K562 (cell line): ENCODE results near the gene KIF3B. TPM values are rescaled to one million over a fixed set of nuclear protein-coding genes. Genes with fewer than 3 reads are reported as not detected.

Experiments used
- ATAC-seq: fragments of 200-7000 bp; cut with Tn5 transposase; 3 replicates; pipeline ENCODE4 v1.9.1; 2020; ENCODE audit warnings: moderate library complexity
- BruUV-seq: library from RNA; stranded (reverse); fragments of 400-500 nt; replicated peaks from 2 replicates; lab custom pipeline; 2021; lab: Mats Ljungman, UMichigan
- CTCF ChIA-PET: fragments of 300-600 bp; formaldehyde crosslinking; extraction: SDS; loops from one replicate; lab custom pipeline; 2021; ENCODE audit warnings: low intra/inter-chr PET ratio; lab: Yijun Ruan, JAX
- POLR2A ChIA-PET: fragments of 300-600, 350-650 bp; sonication (Branson Sonifier 250); formaldehyde crosslinking; extraction: SDS; loops from one replicate; lab custom pipeline; 2021; ENCODE audit warnings: antibody characterized with exemption, inconsistent platforms; lab: Yijun Ruan, JAX
- DNase-seq, 4 experiments: peaks; one replicate each; pipeline versions ENCODE4 v3.0.0 to v3.0.0-alpha.2; 2011 to 2018; ENCODE audit warnings: low spot score in 3 of 4, mixed read lengths in 3 of 4; ENCODE audit errors: extremely low read depth in 1 of 4
- FAIRE-seq: peaks from 2 replicates; lab custom pipeline; 2011; peaks lifted over from hg19 to GRCh38; lab: Jason Lieb, UNC
- H2AFZ ChIP-seq: 2 replicates; pipeline ENCODE4 v1.6.0; 2011; ENCODE audit warnings: low read depth, low read length, control low read depth, inconsistent platforms
- H3K27ac ChIP-seq: fragments of 200-600 bp; 3 replicates; pipeline ENCODE4 v1.8.0; 2011; ENCODE audit warnings: low read depth, mild to moderate bottlenecking, control low read depth, inconsistent platforms, low read length, moderate library complexity, mixed read lengths; ENCODE audit errors: extremely low read depth
- H3K27me3 ChIP-seq, 2 experiments: fragments of 300-600 bp in 1 of 2; 2 replicates in 1 of 2; 3 replicates in 1 of 2; pipeline versions ENCODE4 v1.6.0 to v1.8.0; 2011; ENCODE audit warnings: inconsistent platforms in 2 of 2, low read length in 2 of 2, mild to moderate bottlenecking in 1 of 2, mixed read lengths in 1 of 2, moderate library complexity in 1 of 2; ENCODE audit not compliant: control insufficient read depth in 2 of 2, insufficient read depth in 2 of 2
- H3K36me3 ChIP-seq: fragments of 300-600 bp; 3 replicates; pipeline ENCODE4 v1.8.0; 2011; ENCODE audit warnings: mild to moderate bottlenecking, low read length, inconsistent platforms; ENCODE audit not compliant: control insufficient read depth, insufficient read depth
- H3K4me1 ChIP-seq, 2 experiments: fragments of 200-600 bp in 1 of 2; replicated peaks in 1 of 2; 2 replicates in 1 of 2; 3 replicates in 1 of 2; pipeline versions ENCODE4 v1.5.1 to v1.8.0; 2011; ENCODE audit warnings: inconsistent platforms in 2 of 2, low read length in 2 of 2, mild to moderate bottlenecking in 1 of 2, mixed read lengths in 1 of 2, moderate library complexity in 1 of 2; ENCODE audit not compliant: control insufficient read depth in 2 of 2, insufficient read depth in 2 of 2
- H3K4me2 ChIP-seq: 2 replicates; pipeline ENCODE4 v1.6.1; 2011; ENCODE audit warnings: low read length, control low read depth, inconsistent platforms, mixed read lengths; ENCODE audit not compliant: insufficient read depth
- H3K4me3 ChIP-seq: fragments of 200-600 bp; sonication (generic), shearing (Covaris generic); 2 replicates; pipeline ENCODE4 v1.5.1; 2016; ENCODE audit warnings: control low read depth, inconsistent platforms
- H3K79me2 ChIP-seq: fragments of 200-600 bp; 3 replicates; pipeline ENCODE4 v1.8.0; 2011; ENCODE audit warnings: low read length, inconsistent platforms; ENCODE audit not compliant: control insufficient read depth, insufficient read depth
- H3K9ac ChIP-seq, 2 experiments: 2 replicates each; pipeline versions ENCODE4 v1.6.0 to v1.6.1; 2011; ENCODE audit warnings: low read depth in 2 of 2, low read length in 2 of 2, control low read depth in 1 of 2, inconsistent platforms in 1 of 2, mild to moderate bottlenecking in 1 of 2, mixed read lengths in 1 of 2; ENCODE audit not compliant: insufficient read depth in 1 of 2
- H3K9me1 ChIP-seq: one replicate; pipeline ENCODE4 v1.6.0; 2011; ENCODE audit warnings: inconsistent platforms, mild to moderate bottlenecking, low read length, moderate library complexity; ENCODE audit not compliant: control insufficient read depth, insufficient read depth
- H3K9me3 ChIP-seq: replicated peaks from 2 replicates; pipeline ENCODE4 v1.5.1; 2011; ENCODE audit warnings: low read depth, low read length, inconsistent platforms; ENCODE audit not compliant: control insufficient read depth, insufficient read depth
- H4K20me1 ChIP-seq: replicated peaks from 2 replicates; pipeline ENCODE4 v1.6.1; 2011; ENCODE audit warnings: low read length, inconsistent platforms, mixed read lengths; ENCODE audit not compliant: control insufficient read depth, insufficient read depth
- BRD4 ChIP-seq: fragments of 200-600 bp; sonication (generic); IDR thresholded peaks from 2 replicates; pipeline ENCODE4 v1.6.1; 2017; ENCODE audit warnings: inconsistent platforms
- CHD4 ChIP-seq: fragments of 200-600 bp; sonication (generic); IDR thresholded peaks from 3 replicates; pipeline ENCODE4 v1.6.1; 2012; ENCODE audit warnings: low read depth, mild to moderate bottlenecking, mixed read lengths, low read length, inconsistent platforms; ENCODE audit not compliant: insufficient read depth, insufficient replicate concordance, poor library complexity, severe bottlenecking
- CREB3L1 ChIP-seq: fragments of 450-650 bp; IDR thresholded peaks from 2 replicates; pipeline ENCODE4 v1.6.1; 2014; ENCODE audit warnings: low read depth, mild to moderate bottlenecking, moderate library complexity, borderline replicate concordance
- E2F3 ChIP-seq: fragments of 250-450 bp; sonication (Bioruptor Pico); IDR thresholded peaks from 2 replicates; pipeline ENCODE4 v1.4.0; 2020; ENCODE audit warnings: mild to moderate bottlenecking
- KLF1 ChIP-seq: fragments of 450-650 bp; IDR thresholded peaks from 2 replicates; pipeline ENCODE4 v1.6.1; 2016; ENCODE audit warnings: missing genetic modification characterization, missing compliant biosample characterization
- KLF13 ChIP-seq: fragments of 450-650 bp; IDR thresholded peaks from 2 replicates; pipeline ENCODE4 v1.6.1; 2016; ENCODE audit warnings: missing genetic modification characterization, low read depth, mild to moderate bottlenecking, missing compliant biosample characterization, moderate library complexity, borderline replicate concordance
- RUNX1 ChIP-seq: sonication (generic); IDR thresholded peaks from 2 replicates; pipeline ENCODE4 v1.6.1; 2016; ENCODE audit warnings: antibody characterized with exemption, low read depth
- TAF9B ChIP-seq: fragments of 450-650 bp; IDR thresholded peaks from 2 replicates; pipeline ENCODE4 v1.6.1; 2018; ENCODE audit warnings: mild to moderate bottlenecking; ENCODE audit not compliant: partially characterized antibody
- ZBTB40 ChIP-seq, 2 experiments: fragments of 450-650 bp in 1 of 2; sonication (generic) in 1 of 2; formaldehyde crosslinking in 1 of 2; IDR thresholded peaks; 2 replicates each; pipeline versions ENCODE4 v1.7.1 to v1.9.0; 2016 to 2022; ENCODE audit warnings: inconsistent platforms in 1 of 2, mild to moderate bottlenecking in 1 of 2, missing genetic modification reagents in 1 of 2
- ZKSCAN1 ChIP-seq: fragments of 150-350 bp; IDR thresholded peaks from 2 replicates; pipeline ENCODE4 v1.6.1; 2016; ENCODE audit warnings: low read depth, low read length
- ZNF197 ChIP-seq: fragments of 200-800 bp; sonication (Bioruptor generic); IDR thresholded peaks from 2 replicates; pipeline ENCODE4 v1.6.1; 2016; ENCODE audit warnings: low read depth, missing genetic modification characterization, missing compliant biosample characterization
- ZNF57 ChIP-seq: fragments of 450-650 bp; formaldehyde crosslinking; IDR thresholded peaks from 2 replicates; pipeline ENCODE4 v1.4.0; 2020; ENCODE audit warnings: mild to moderate bottlenecking, moderate library complexity
- ZNF766 ChIP-seq: fragments of 200-800 bp; sonication (Bioruptor generic); conservative IDR thresholded peaks from 2 replicates; pipeline ENCODE4 v1.6.1; 2016; ENCODE audit warnings: missing genetic modification characterization, missing compliant biosample characterization
- WGBS: fragments of 100-300 bp; shearing (Covaris generic); methylation state at CpG from one replicate; pipeline ENCODE4 v1.1.6; 2016; ENCODE audit warnings: low coverage, mixed read lengths; ENCODE audit not compliant: insufficient coverage; ENCODE audit errors: missing lambda C conversion rate; 5-methylcytosine and 5-hydroxymethylcytosine counted together
- in situ Hi-C: fragments of 300-500 bp; cut with MboI; formaldehyde crosslinking; loops from 4 replicates; pipeline ENCODE4 v1.15.0; 2018; ENCODE audit warnings: inconsistent platforms, mixed read lengths
- intact Hi-C: fragments of 100-400 bp; cut with micrococcal nuclease; formaldehyde crosslinking; loops from 2 replicates; pipeline ENCODE4 v1.14.2; 2022
- polyA plus RNA-seq, 8 experiments: library from polyadenylated mRNA; depleted of rRNA in 4 of 8; stranded (reverse) in 5 of 8; unstranded in 3 of 8; fragments of >200 nt; fragmentation: Nextera tagmentation in 2 of 8; fragmentation: Illumina TruSeq in 1 of 8; extraction: Ambion mirVana in 2 of 8; extraction: Trizol in 1 of 8; gene quantifications; 2 replicates each; pipeline versions ENCODE4 v1.2.1 to v1.2.3, GENCODE V29; 2011 to 2014; ENCODE audit warnings: inconsistent platforms in 1 of 8, missing spikeins in 1 of 8
- total RNA-seq, 7 experiments: library from RNA; depleted of rRNA in 6 of 7; stranded (reverse); fragments of >200 nt in 6 of 7; fragmentation: Illumina TruSeq in 2 of 7; extraction: Trizol in 2 of 7; gene quantifications; 2 replicates each; pipeline versions ENCODE4 v1.2.1 to v1.2.3, GENCODE V29; 2011 to 2021; ENCODE audit warnings: low replicate concordance in 1 of 7

Gene KIF3B
- total and polyA plus RNA-seq, 9 of the 15 experiments (the other 6 are each of a cell fraction or from before 2014, with no cell fraction given) = 2.9 to 12.3 (median 8.6) TPM

GRCh38 chr20:32241807-32242206 is 35.6 kb upstream of the KIF3B start:
- FAIRE-seq = no peak
- TF ChIP-seq KLF1 (tag) (no peak), E2F3 (CRISPR knock-in tag) (no peak), KLF13 (tag) (no peak), ZNF766 (no peak), CHD4 (no peak), CREB3L1 (no peak), ZNF197 (no peak), ZNF57 (CRISPR knock-in tag) (no peak), TAF9B (no peak), RUNX1 (no peak), BRD4 (no peak), ZBTB40 (IDR thresholded peaks at IDR 0.05) (no peak), ZBTB40 (CRISPR knock-in tag; IDR thresholded peaks at IDR 0.05) (no peak), ZKSCAN1 (no peak)

More at GRCh38 chr20:32241807-32242206, 35.6 kb upstream of the KIF3B start:
- intact Hi-C loops = no loop called here
- Histone ChIP-seq H3K36me3 (peaks cover 3% of the 10 kb centered on the region; the same call in 1 of the 3 replicates), H3K4me2 (no peak overlapping the region), H2AFZ (no peak overlapping the region), H3K9me3 (no peaks in the 10 kb centered on the region), H3K79me2 (no peaks in the 10 kb centered on the region), H3K27ac (no peak overlapping the region), H3K4me3 (no peak overlapping the region), H3K9me1 (no peaks in the 10 kb centered on the region), H3K4me1 (no peaks in the 10 kb centered on the region), H3K9ac (no peak overlapping the region), H3K27me3 (no peaks in the 10 kb centered on the region), H4K20me1 (no peaks in the 10 kb centered on the region; the same call in 1 of the 2 replicates)
- DNase-seq = no peak
- no TSS peak for BruUV-seq
- ChIA-PET POLR2A (interaction anchor here (0.6 kb wide), 1 partner anchor 13 kb away, joined by 3 read pairs; no protein-coding TSS in a partner anchor), CTCF (no interaction called here)
- 34% methylated on average over 4 of the region's 4 CpGs for WGBS
- no peak for ATAC-seq
- in situ Hi-C loops = no loop called here
